ENCODE data around the gene NOBOX.
"Not testable (repeated sequence)": the region's sequence is repeated elsewhere in the genome, so short reads cannot be mapped to it uniquely, and the experiment has no call there.

The NOBOX gene

DNA sequence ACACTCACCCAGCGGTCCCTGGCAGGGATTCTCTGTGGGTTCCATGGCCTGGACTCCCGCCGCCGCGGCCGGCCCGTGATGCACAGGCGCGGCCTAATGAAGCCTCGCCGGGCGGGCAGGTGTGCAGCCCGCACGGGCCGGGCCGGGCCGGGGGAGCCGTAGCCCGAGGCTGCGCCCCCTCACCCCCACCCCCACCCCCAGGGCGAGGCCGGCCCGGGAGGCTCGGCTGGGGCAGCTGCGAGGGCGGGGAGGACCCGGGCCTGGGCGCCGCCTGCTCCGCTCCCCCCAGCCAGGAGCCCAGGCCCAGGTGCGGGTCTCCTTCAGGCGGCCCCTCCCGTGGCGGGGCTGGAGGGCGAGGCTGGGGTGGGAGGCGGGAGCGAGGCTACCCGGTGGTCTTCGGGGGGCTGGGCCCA, at the start of gene NOBOX:
NOBOX (minus strand) TSS at position 45 of the 413 bp plus-strand sequence.
- no peak within 1 kb of the TSS for H3K9ac ChIP-seq (ENCODE audit: low read depth, low read length)
- H3K4me1 ChIP-seq (ENCODE audit: insufficient read depth, low read length), result no peaks in the 10 kb centered on the region; the same call in none of the 2 replicates
- no peaks in the 10 kb centered on the region for H3K9me3 ChIP-seq (ENCODE audit: control insufficient read depth, insufficient read depth, low read length)
- H3K36me3 ChIP-seq (ENCODE audit: insufficient read depth, low read length), result no peaks in the 10 kb centered on the region

DNA sequence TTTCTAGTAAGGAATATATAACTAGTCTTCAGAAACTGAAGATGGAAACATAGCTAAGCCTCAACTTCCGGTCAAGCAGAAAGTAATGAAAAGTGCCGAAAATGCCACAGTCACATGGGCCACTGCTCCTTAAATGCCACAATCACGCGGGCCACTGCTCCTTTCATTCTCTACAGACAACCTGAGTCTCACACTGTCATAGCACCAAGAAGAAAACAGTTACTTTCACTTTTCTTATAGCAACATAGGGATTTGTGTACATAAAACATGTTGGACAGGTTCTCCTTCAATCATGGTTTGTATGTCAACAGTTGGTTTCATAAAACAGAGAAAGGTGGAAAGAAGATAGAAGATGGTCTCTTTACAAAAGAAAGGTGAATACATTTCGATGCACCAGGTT, 48.6 kb upstream of the NOBOX start:
- H3K9ac ChIP-seq (ENCODE audit: low read depth, low read length), result no peak overlapping the region
- no peaks in the 10 kb centered on the region for H3K4me1 ChIP-seq (ENCODE audit: insufficient read depth, low read length)
- no peaks in the 10 kb centered on the region for H3K36me3 ChIP-seq (ENCODE audit: insufficient read depth, low read length)
- H3K9me3 ChIP-seq (ENCODE audit: control insufficient read depth, insufficient read depth, low read length), result peaks cover 21% of the 10 kb centered on the region

- no peaks in the 10 kb centered on the region for H3K9me3 ChIP-seq (ENCODE audit: control insufficient read depth, insufficient read depth, low read length)
- H3K36me3 ChIP-seq (ENCODE audit: insufficient read depth, low read length), result no peaks in the 10 kb centered on the region
- H3K9ac ChIP-seq (ENCODE audit: low read depth, low read length), result no peak overlapping the region
- H3K4me1 ChIP-seq (ENCODE audit: insufficient read depth, low read length), result no peaks in the 10 kb centered on the region
Observed at GRCh38 chr7:144445590-144445989, 42.1 kb upstream of the NOBOX start.

DNA sequence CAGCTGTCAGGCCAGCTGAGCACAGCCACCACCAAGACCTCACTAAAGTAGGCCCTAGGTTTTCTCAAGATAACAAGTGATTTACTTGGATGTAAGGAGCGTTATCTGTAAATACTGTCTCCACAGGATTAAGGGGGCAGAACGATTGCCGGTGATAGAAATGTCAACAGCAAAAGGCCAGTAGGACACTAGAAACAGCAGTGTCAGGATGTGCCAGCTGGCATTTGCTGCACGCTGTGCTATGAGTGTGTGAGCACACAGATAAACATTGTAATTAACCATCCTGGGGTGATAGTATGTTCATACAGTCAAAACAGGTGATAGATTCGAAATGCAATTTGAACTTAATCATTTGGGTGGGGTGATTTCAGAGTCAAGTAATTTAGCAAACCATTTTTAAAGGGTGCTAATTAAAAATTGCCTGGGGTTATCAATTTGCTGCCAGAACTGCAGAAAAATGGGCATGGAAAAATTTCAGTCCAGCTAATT, 36.3 kb upstream of the NOBOX start:
- Histone ChIP-seq H3K36me3 (ENCODE audit: insufficient read depth, low read length) (no peaks in the 10 kb centered on the region), H3K9me3 (ENCODE audit: control insufficient read depth, insufficient read depth, low read length) (no peaks in the 10 kb centered on the region), H3K9ac (ENCODE audit: low read depth, low read length) (no peak overlapping the region), H3K4me1 (ENCODE audit: insufficient read depth, low read length) (no peaks in the 10 kb centered on the region)

GRCh38 chr7:144438759-144439158, 35.3 kb upstream of the NOBOX start:
- no peaks in the 10 kb centered on the region for H3K36me3 ChIP-seq (ENCODE audit: insufficient read depth, low read length)
- H3K9me3 ChIP-seq (ENCODE audit: control insufficient read depth, insufficient read depth, low read length), result no peaks in the 10 kb centered on the region
- H3K9ac ChIP-seq (ENCODE audit: low read depth, low read length), result no peak overlapping the region
- H3K4me1 ChIP-seq (ENCODE audit: insufficient read depth, low read length), result no peaks in the 10 kb centered on the region

DNA sequence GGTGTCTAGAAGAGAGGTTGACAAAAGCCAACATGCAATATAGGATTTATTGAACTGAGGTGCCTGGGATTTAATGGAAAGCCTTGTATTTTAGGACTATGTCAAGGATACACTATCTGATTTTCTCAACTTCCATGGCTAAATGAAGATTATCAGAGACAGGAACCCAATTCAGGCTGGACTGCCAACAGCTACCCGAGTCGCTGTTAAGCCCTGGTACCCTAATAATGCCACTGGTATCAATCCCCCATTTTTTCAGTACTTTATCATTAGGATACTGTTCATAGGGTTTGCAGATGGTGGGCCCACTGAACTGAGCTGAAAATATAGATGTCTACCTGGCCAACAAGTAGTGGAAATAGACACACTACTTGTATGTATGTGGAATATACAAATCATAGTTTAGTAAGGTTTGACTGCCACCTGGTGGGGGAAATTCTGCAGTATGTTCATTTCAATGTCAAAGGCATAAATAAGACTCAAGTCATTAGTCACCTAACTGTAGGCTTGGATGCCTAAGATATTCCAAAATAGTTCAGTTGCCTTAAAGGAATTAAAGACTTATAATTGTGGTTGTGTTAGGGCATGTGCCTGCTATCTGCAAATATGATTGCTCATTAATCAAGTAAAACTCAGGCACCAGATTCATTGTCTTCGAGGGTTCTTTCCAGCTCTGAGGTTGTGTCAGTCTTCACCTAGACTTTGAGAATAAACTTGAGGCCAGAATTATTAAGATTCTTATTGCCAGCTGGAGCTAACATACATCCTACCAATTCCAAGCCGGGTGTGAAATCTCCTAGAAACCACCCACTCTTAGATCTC, 34.1 kb upstream of the NOBOX start:
- no peak overlapping the region for H3K9ac ChIP-seq (ENCODE audit: low read depth, low read length)
- H3K9me3 ChIP-seq (ENCODE audit: control insufficient read depth, insufficient read depth, low read length), result no peaks in the 10 kb centered on the region
- no peaks in the 10 kb centered on the region for H3K36me3 ChIP-seq (ENCODE audit: insufficient read depth, low read length)
- H3K4me1 ChIP-seq (ENCODE audit: insufficient read depth, low read length), result no peaks in the 10 kb centered on the region

- no peaks in the 10 kb centered on the region for H3K4me1 ChIP-seq (ENCODE audit: insufficient read depth, low read length)
- H3K36me3 ChIP-seq (ENCODE audit: insufficient read depth, low read length), result no peaks in the 10 kb centered on the region
- no peaks in the 10 kb centered on the region for H3K9me3 ChIP-seq (ENCODE audit: control insufficient read depth, insufficient read depth, low read length)
- H3K9ac ChIP-seq (ENCODE audit: low read depth, low read length), result no peak overlapping the region
Observed at GRCh38 chr7:144436500-144436899, 33.0 kb upstream of the NOBOX start.

DNA sequence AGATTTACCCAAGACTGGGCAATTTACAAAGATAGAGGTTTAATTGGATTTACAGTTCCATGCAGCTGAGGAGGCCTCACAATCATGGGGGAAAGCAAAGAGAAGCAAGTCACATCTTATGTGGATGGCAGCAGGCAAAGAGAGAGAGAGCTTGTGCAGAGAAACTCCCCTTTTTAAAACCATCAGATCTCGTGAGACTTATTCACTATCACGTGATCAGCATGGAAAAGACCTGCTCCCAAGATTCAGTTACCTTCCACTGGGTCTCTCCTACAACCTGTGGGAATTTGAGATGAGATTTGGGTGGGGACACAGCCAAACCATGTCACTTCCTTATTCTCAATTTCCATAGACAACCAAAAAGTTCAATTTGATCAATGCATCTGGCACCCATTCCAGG, 24.9 kb upstream of the NOBOX start:
- H3K9me3 ChIP-seq (ENCODE audit: control insufficient read depth, insufficient read depth, low read length), result 0 out of 2 replicates have a peak, but pooled peaks cover 4% of the 10 kb centered on the region
- H3K9ac ChIP-seq (ENCODE audit: low read depth, low read length), result no peak overlapping the region
- H3K4me1 ChIP-seq (ENCODE audit: insufficient read depth, low read length), result no peaks in the 10 kb centered on the region

DNA sequence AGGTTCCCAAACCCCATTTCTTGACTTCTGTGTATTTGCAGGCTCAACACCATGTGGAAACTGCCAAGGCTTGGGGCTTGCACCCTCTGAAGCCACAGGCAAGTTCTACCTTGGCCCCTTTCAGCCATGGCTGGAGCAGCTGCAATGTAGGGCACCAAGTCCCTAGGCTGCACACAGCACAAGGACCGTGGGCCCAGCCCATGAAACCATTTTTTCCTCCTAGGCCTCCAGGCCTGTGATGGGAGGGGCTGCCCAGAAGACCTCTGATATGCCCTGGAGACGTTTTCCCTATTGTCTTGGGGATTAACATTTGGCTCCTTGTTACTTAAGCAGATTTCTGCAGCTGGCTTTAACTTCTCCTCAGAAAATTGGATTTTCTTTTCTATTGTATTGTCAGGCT, 24.0 kb upstream of the NOBOX start:
- H3K9ac ChIP-seq (ENCODE audit: low read depth, low read length); H3K9me3 ChIP-seq (ENCODE audit: control insufficient read depth, insufficient read depth, low read length); H3K4me1 ChIP-seq (ENCODE audit: insufficient read depth, low read length); H3K36me3 ChIP-seq (ENCODE audit: insufficient read depth, low read length): not testable (repeated sequence)

More for the DNA sequence above, 24.9 kb upstream of the NOBOX start:
- no peaks in the 10 kb centered on the region for H3K36me3 ChIP-seq (ENCODE audit: insufficient read depth, low read length)

GRCh38 chr7:144418931-144419330, 15.4 kb upstream of the NOBOX start:
- H3K36me3 ChIP-seq (ENCODE audit: insufficient read depth, low read length); H3K4me1 ChIP-seq (ENCODE audit: insufficient read depth, low read length); H3K9me3 ChIP-seq (ENCODE audit: control insufficient read depth, insufficient read depth, low read length); H3K9ac ChIP-seq (ENCODE audit: low read depth, low read length): not testable (repeated sequence)

DNA sequence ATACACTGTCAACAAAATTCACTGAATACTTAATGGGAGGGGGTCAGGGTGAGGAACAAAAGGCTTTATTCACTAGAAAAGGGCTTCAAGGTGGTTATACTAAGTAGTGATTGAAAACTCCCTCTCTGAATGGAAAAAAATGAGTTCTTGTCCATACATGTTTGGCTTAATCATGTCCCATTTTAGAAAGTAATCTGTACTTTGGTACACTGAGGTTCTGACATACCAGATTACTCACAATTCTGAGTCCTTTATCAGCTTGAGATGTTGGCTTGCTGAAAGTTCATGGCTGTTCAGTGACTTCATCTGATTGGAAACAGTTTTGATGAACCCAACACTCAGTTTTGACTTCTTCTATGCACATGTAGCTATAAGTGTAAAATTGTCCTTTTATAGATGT, 12.8 kb upstream of the NOBOX start:
- no peaks in the 10 kb centered on the region for H3K4me1 ChIP-seq (ENCODE audit: insufficient read depth, low read length)
- H3K36me3 ChIP-seq (ENCODE audit: insufficient read depth, low read length), result no peaks in the 10 kb centered on the region
- H3K9ac ChIP-seq (ENCODE audit: low read depth, low read length), result no peak overlapping the region
- no peaks in the 10 kb centered on the region for H3K9me3 ChIP-seq (ENCODE audit: control insufficient read depth, insufficient read depth, low read length)

DNA sequence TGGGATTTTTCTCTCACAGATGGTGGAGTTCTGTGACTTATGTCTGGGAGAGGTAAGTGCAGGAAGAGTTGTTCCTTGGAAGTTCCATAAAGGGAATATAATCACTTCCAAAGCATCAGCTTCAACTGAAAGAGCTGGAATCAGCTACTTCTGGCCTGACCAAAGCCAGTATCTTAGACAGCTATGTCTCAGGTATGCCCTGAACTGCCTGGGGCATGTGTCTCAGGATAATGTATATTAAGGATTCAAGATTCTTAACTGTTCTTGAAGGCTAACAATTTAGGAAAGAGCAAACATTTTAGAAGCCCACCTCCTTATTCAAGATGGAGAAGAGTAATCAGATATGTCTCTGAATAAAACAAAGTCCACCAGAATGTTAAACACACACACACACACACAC, 12.4 kb upstream of the NOBOX start:
- H3K4me1 ChIP-seq (ENCODE audit: insufficient read depth, low read length), result no peaks in the 10 kb centered on the region

DNA sequence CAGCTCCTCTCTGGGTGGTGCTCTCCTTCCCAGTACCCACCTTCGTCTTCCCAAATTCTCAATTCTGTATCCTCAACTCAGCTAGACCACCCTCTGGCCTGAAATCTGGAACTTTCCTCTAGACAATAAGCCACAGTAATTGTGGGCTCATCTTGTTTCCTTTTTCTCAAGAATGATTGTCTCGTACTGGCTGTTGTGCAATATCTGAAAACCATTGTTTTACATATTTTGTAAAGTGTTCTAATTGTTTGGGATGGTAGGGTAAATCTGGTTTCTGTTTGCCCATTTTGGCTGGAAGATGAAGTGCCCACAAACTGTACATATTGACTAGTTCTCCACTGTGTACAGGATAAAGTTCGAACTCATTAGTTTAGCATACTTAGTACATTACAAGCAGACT, 11.3 kb upstream of the NOBOX start:
- no peaks in the 10 kb centered on the region for H3K36me3 ChIP-seq (ENCODE audit: insufficient read depth, low read length)
- H3K9me3 ChIP-seq (ENCODE audit: control insufficient read depth, insufficient read depth, low read length), result no peaks in the 10 kb centered on the region
- H3K4me1 ChIP-seq (ENCODE audit: insufficient read depth, low read length), result no peaks in the 10 kb centered on the region
- H3K9ac ChIP-seq (ENCODE audit: low read depth, low read length), result no peak overlapping the region

More for the DNA sequence above, 12.4 kb upstream of the NOBOX start:
- H3K36me3 ChIP-seq (ENCODE audit: insufficient read depth, low read length), result no peaks in the 10 kb centered on the region
- H3K9ac ChIP-seq (ENCODE audit: low read depth, low read length), result no peak overlapping the region
- H3K9me3 ChIP-seq (ENCODE audit: control insufficient read depth, insufficient read depth, low read length), result no peaks in the 10 kb centered on the region

DNA sequence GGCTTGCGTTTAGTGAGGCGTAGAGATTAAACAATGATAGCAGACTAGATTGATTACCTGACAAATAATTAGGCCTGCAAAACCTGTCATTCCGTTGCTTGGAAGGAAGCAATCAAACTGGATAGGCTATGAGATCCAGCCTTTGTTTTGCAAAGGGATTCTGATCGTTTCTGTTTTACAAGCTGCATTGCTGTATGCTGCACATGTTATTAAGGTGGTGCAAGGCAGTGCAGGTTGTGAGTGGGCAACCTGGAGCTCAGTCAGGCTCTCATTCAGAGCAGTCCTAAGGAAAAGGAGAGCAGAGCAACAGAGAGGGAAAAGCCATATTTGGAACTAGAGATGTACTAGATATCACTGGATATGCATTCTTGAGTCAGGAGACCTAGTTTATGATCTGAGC, 6.9 kb upstream of the NOBOX start:
- H3K9ac ChIP-seq (ENCODE audit: low read depth, low read length), result no peak overlapping the region
- no peaks in the 10 kb centered on the region for H3K36me3 ChIP-seq (ENCODE audit: insufficient read depth, low read length)
- H3K9me3 ChIP-seq (ENCODE audit: control insufficient read depth, insufficient read depth, low read length), result no peaks in the 10 kb centered on the region
- no peaks in the 10 kb centered on the region; the same call in none of the 2 replicates for H3K4me1 ChIP-seq (ENCODE audit: insufficient read depth, low read length)

GRCh38 chr7:144408121-144408520, 4.6 kb upstream of the NOBOX start:
- no peak overlapping the region for H3K9ac ChIP-seq (ENCODE audit: low read depth, low read length)
- no peaks in the 10 kb centered on the region for H3K9me3 ChIP-seq (ENCODE audit: control insufficient read depth, insufficient read depth, low read length)
- H3K4me1 ChIP-seq (ENCODE audit: insufficient read depth, low read length), result no peaks in the 10 kb centered on the region; the same call in none of the 2 replicates
- no peaks in the 10 kb centered on the region for H3K36me3 ChIP-seq (ENCODE audit: insufficient read depth, low read length)

Data from ES-I3 (cell line).